SK-N-MC (cell line): ENCODE results near the gene FLRT2.

ENCODE experiments used
- DNase-seq: peaks from one replicate; pipeline ENCODE4 v3.0.0-alpha.2; 2011; ENCODE audit warnings: low read depth, low spot score
- H3K27ac ChIP-seq: fragments of 200-600 bp; sonication (generic); 2 replicates; pipeline ENCODE4 v1.5.1; 2016; ENCODE audit warnings: mixed run types
- H3K36me3 ChIP-seq: fragments of 200-600 bp; sonication (generic); 2 replicates; pipeline ENCODE4 v1.6.1; 2017; ENCODE audit warnings: antibody characterized with exemption, low read length, mixed read lengths; ENCODE audit not compliant: insufficient read depth
- H3K4me3 ChIP-seq: fragments of 200-600 bp; sonication (generic); 2 replicates; pipeline ENCODE4 v1.5.1; 2016
- H3K9ac ChIP-seq: fragments of 200-600 bp; sonication (generic); 2 replicates; pipeline ENCODE4 v1.8.0; 2017; ENCODE audit warnings: mixed run types, mixed read lengths; ENCODE audit not compliant: insufficient read length
- H3K9me3 ChIP-seq: fragments of 200-600 bp; sonication (generic); 2 replicates; pipeline ENCODE4 v1.6.1; 2017; ENCODE audit warnings: low read depth, mild to moderate bottlenecking, antibody characterized with exemption, low read length, moderate library complexity, mixed read lengths
- EZH2 ChIP-seq: fragments of 200-600 bp; sonication (generic); IDR thresholded peaks from one replicate; pipeline ENCODE4 v1.6.1; 2017; ENCODE audit warnings: antibody characterized with exemption
- FOXP2 ChIP-seq: optimal IDR thresholded peaks from 2 replicates; pipeline ENCODE3; 2011; ENCODE audit warnings: mild to moderate bottlenecking, moderate library complexity; ENCODE audit not compliant: insufficient read depth; ENCODE audit errors: extremely low read length, control extremely low read depth
- POLR2AphosphoS5 ChIP-seq: IDR thresholded peaks from 2 replicates; pipeline ENCODE4 v1.6.1; 2012; ENCODE audit warnings: mild to moderate bottlenecking, low read depth, low read length, borderline replicate concordance

The FLRT2 gene

GRCh38 chr14:85660243-85660922, 130.4 kb downstream of the FLRT2 start:
- no peaks in the 10 kb centered on the region for H3K9me3 ChIP-seq
- TF ChIP-seq FOXP2 (no peak), EZH2 (no peak), POLR2AphosphoS5 (no peak)
- DNase-seq, result no peak
- H3K4me3 ChIP-seq, result no peak overlapping the region
- H3K27ac ChIP-seq, result no peak overlapping the region
- no peak overlapping the region for H3K9ac ChIP-seq
- H3K36me3 ChIP-seq, result no peaks in the 10 kb centered on the region

- Histone ChIP-seq H3K36me3 (no peaks in the 10 kb centered on the region), H3K9ac (no peak overlapping the region), H3K27ac (no peak overlapping the region), H3K9me3 (no peaks in the 10 kb centered on the region), H3K4me3 (no peak overlapping the region)
- no peak for DNase-seq
- TF ChIP-seq FOXP2, result no peak
- TF ChIP-seq POLR2AphosphoS5, result no peak
- TF ChIP-seq EZH2, result no peak
These were observed 132.2 kb downstream of the FLRT2 start for GRCh38 chr14:85662096-85662495.

DNA sequence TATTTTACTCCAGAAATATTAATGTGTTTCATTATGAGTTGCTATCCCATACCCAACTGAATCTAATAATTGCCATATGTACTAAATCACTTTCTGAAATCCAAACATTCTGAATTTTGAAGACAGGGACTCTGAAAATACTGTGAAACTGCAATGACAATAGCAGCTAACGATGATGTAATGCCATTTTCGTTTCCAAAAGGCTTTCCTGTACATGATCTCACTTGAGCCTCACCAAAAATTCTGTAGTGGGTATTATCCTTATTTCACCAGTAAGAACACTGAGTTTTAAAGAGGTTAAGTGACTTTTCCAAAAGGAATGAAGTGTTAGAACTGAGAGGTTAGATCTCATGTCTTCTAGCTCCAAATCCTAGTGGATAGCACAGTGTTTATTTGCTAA, 133.3 kb downstream of the FLRT2 start:
- no peak for DNase-seq
- Histone ChIP-seq H3K36me3 (no peaks in the 10 kb centered on the region), H3K27ac (no peak overlapping the region), H3K4me3 (no peak overlapping the region), H3K9me3 (no peaks in the 10 kb centered on the region), H3K9ac (no peak overlapping the region)
- TF ChIP-seq EZH2 (no peak), POLR2AphosphoS5 (no peak), FOXP2 (no peak)

DNA sequence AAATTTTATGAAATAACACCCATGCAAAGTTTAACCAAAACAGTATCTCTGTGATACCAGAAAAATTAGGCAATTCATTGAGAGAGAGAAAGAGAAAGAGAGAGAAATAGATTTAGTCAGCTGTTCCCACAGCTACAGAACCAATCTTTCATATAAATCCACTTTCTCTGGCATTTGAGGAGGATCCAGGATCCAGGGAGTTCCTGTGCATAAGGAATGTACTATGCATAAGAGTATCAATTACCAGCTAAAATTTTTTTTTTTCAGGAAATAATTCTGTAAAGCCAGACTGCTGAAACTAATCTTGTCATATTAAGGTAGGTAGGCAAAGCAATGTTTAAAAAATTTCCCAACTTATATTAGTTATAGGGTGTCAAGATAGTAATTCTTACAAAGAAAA, 133.7 kb downstream of the FLRT2 start:
- no peak for TF ChIP-seq FOXP2
- no peak for TF ChIP-seq EZH2
- TF ChIP-seq POLR2AphosphoS5, result no peak
- Histone ChIP-seq H3K4me3 (no peak overlapping the region), H3K9ac (no peak overlapping the region), H3K36me3 (no peaks in the 10 kb centered on the region), H3K9me3 (no peaks in the 10 kb centered on the region), H3K27ac (no peak overlapping the region)
- no peak for DNase-seq

DNA sequence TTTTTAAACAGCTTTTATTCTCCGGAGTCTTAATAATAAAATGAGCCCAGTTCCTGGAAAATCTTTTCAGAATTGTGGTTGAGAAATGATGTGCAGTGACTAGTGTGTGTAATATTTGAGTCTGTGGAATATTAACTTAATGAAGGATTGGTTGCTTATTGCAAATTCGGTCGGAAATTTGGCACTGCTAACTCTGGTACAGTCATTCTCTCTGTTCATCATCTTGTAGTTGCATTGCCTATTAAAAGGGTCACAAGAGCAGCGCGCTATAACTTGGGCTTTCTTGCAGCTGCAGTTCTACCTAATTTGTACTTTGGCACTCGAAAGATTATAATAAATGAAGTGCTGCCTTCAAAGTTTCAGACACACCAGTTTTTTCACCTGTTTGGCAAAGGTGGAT, 146.0 kb downstream of the FLRT2 start:
- Histone ChIP-seq H3K9ac (no peak overlapping the region), H3K36me3 (no peaks in the 10 kb centered on the region), H3K4me3 (no peak overlapping the region), H3K27ac (no peak overlapping the region), H3K9me3 (no peaks in the 10 kb centered on the region)
- TF ChIP-seq EZH2, result no peak
- no peak for TF ChIP-seq POLR2AphosphoS5
- no peak for TF ChIP-seq FOXP2
- DNase-seq, result no peak

GRCh38 chr14:85686908-85687307, 157.0 kb downstream of the FLRT2 start:
- TF ChIP-seq EZH2 (no peak), FOXP2 (no peak), POLR2AphosphoS5 (no peak)
- H3K9me3 ChIP-seq, result no peaks in the 10 kb centered on the region
- H3K4me3 ChIP-seq, result no peak overlapping the region
- H3K9ac ChIP-seq, result no peak overlapping the region
- H3K27ac ChIP-seq, result no peak overlapping the region
- no peak for DNase-seq
- no peaks in the 10 kb centered on the region for H3K36me3 ChIP-seq

DNA sequence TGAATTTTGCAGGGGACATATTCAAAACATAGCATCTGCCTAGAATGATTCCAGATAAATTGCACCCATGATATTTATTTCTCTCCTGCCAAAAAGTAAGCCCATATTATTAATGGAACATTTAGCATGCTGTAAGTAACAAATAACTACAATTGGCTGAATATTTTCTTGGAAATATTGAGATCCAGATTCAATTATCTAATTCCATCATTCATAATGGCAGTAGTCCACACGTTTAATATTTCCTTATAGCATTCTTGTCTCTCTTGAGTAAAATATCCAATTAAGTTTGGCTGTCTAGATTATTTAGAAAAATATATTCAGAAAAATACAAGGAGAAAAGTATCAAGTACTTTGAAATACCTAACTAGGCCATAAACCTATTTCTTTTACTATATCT, 157.5 kb downstream of the FLRT2 start:
- no peak for DNase-seq
- H3K9ac ChIP-seq, result no peak overlapping the region
- no peaks in the 10 kb centered on the region for H3K9me3 ChIP-seq
- H3K36me3 ChIP-seq, result no peaks in the 10 kb centered on the region
- no peak overlapping the region for H3K4me3 ChIP-seq
- no peak for TF ChIP-seq FOXP2
- no peak for TF ChIP-seq EZH2
- no peak for TF ChIP-seq POLR2AphosphoS5
- no peak overlapping the region for H3K27ac ChIP-seq

GRCh38 chr14:85688006-85688405, 158.1 kb downstream of the FLRT2 start:
- no peak for TF ChIP-seq POLR2AphosphoS5
- no peak for TF ChIP-seq EZH2
- TF ChIP-seq FOXP2, result no peak
- no peak overlapping the region for H3K9ac ChIP-seq
- H3K27ac ChIP-seq, result no peak overlapping the region
- H3K4me3 ChIP-seq, result no peak overlapping the region
- no peak for DNase-seq
- no peaks in the 10 kb centered on the region for H3K36me3 ChIP-seq
- H3K9me3 ChIP-seq, result no peaks in the 10 kb centered on the region

DNA sequence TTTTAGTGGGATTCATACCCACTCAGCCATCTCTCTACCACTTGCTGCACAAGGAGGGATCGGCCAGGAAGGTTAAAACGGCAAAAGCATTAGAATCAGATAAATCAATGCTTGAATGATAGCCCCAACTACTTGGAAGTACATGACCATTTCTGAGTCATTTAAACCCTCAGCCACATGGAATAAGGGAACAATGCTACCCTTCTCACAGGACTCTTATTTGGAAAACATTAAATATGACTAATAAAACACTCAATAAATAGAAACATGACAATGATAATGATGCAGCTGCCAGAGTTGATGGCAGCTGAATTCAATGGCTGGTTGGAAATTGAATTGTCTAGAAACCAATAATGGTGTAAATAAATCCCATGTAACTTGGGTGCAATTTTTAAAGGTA, 165.4 kb downstream of the FLRT2 start:
- Histone ChIP-seq H3K36me3 (no peaks in the 10 kb centered on the region), H3K9ac (no peak overlapping the region), H3K27ac (no peak overlapping the region), H3K4me3 (no peak overlapping the region), H3K9me3 (no peaks in the 10 kb centered on the region)
- DNase-seq, result no peak
- TF ChIP-seq FOXP2 (no peak), EZH2 (no peak), POLR2AphosphoS5 (no peak)
